NCI-H1105 treated with DMSO at 0.1 percent for 48 hours (cell line): ENCODE measurements around the gene MED22.
A peak's percentile ranks its signal among the peaks of the same experiment; 100 is the strongest.
"Not testable (repeated sequence)": the region's sequence is repeated elsewhere in the genome, so short reads cannot be mapped to it uniquely, and the experiment has no call there.

Source experiments
- DNase-seq: peaks from one replicate; lab custom pipeline; 2025; lab: John Stamatoyannopoulos, UW

MED22 gene

GRCh38 chr9:133334888-133335287, 13.0 kb downstream of the MED22 start:
- not testable (repeated sequence) for DNase-seq

- no peak for DNase-seq
Measured at GRCh38 chr9:133334161-133334560, 13.8 kb downstream of the MED22 start.

- no peak for DNase-seq
Measured at GRCh38 chr9:133333566-133333965, 14.4 kb downstream of the MED22 start.

- DNase-seq: no peak
Measured at GRCh38 chr9:133333011-133333410, 14.9 kb downstream of the MED22 start.

GRCh38 chr9:133332381-133332730, 15.6 kb downstream of the MED22 start:
- no peak for DNase-seq

- no peak for DNase-seq
Measured at GRCh38 chr9:133331641-133332380, 16.1 kb downstream of the MED22 start.

GRCh38 chr9:133331221-133331620, 16.7 kb downstream of the MED22 start:
- no peak for DNase-seq

GRCh38 chr9:133329306-133330156, 18.4 kb downstream of the MED22 start:
- peak; percentile 8 for DNase-seq

GRCh38 chr9:133327834-133328484, 20.0 kb downstream of the MED22 start:
- DNase-seq: no peak

- DNase-seq: not testable (repeated sequence)
Measured at GRCh38 chr9:133327021-133327420, 20.9 kb downstream of the MED22 start.

- DNase-seq: no peak
Measured at GRCh38 chr9:133323991-133324703, 23.8 kb downstream of the MED22 start.

GRCh38 chr9:133323211-133323610, 24.7 kb downstream of the MED22 start:
- DNase-seq: no peak

- DNase-seq: no peak
Measured at GRCh38 chr9:133322701-133323100, 25.2 kb downstream of the MED22 start.

GRCh38 chr9:133321411-133321935, 26.5 kb downstream of the MED22 start:
- DNase-seq: no peak

- no peak for DNase-seq
Measured at GRCh38 chr9:133320421-133320881, 27.5 kb downstream of the MED22 start.

- not testable (repeated sequence) for DNase-seq
Measured at GRCh38 chr9:133317551-133317950, 30.4 kb downstream of the MED22 start.

- DNase-seq: no peak
Measured at GRCh38 chr9:133315997-133316396, 31.9 kb downstream of the MED22 start.

GRCh38 chr9:133309608-133310007, 38.3 kb downstream of the MED22 start:
- no peak for DNase-seq

GRCh38 chr9:133307301-133307700, 40.6 kb downstream of the MED22 start:
- no peak for DNase-seq

- DNase-seq: no peak
Measured at GRCh38 chr9:133306242-133307204, 41.4 kb downstream of the MED22 start.

GRCh38 chr9:133305731-133306130, 42.2 kb downstream of the MED22 start:
- no peak for DNase-seq
